Common myeloid progenitor, CD34-positive (primary cell): ENCODE data around the gene NDUFS1.

Experiments
- CTCF ChIA-PET: fragments of 350-600 bp; sonication (Branson Sonifier 250); formaldehyde crosslinking; loops from one replicate; lab custom pipeline; 2021; ENCODE audit warnings: antibody characterized with exemption; lab: Charles Lee
- POLR2A ChIA-PET: fragments of 350-600 bp; sonication (Branson Sonifier 250); formaldehyde crosslinking; loops from one replicate; lab custom pipeline; 2021; ENCODE audit warnings: antibody characterized with exemption; lab: Charles Lee
- DNase-seq, 3 donors: peaks; one replicate each; pipeline versions ENCODE4 v3.0.0 to v3.0.0-alpha.2; 2013
- H3K27ac ChIP-seq, 2 experiments: 1 replicate in 1 of 2; 2 replicates in 1 of 2; pipeline ENCODE4 v1.7.0; 2013; ENCODE audit warnings: inconsistent platforms in 2 of 2, low read length in 2 of 2, mild to moderate bottlenecking in 2 of 2, low read depth in 1 of 2, moderate library complexity in 1 of 2; ENCODE audit not compliant: severe bottlenecking in 2 of 2, insufficient read depth in 1 of 2, poor library complexity in 1 of 2
- H3K27me3 ChIP-seq, 5 experiments: replicated peaks in 2 of 5; 1 replicate in 3 of 5; 2 replicates in 2 of 5; pipeline versions ENCODE4 v1.6.1 to v1.7.0; 2013; ENCODE audit warnings: low read length in 4 of 5, mild to moderate bottlenecking in 2 of 5, moderate library complexity in 2 of 5, inconsistent platforms in 1 of 5; ENCODE audit not compliant: insufficient read depth in 5 of 5, control insufficient read depth in 4 of 5
- H3K36me3 ChIP-seq, 4 experiments: 1 replicate in 2 of 4; 2 replicates in 2 of 4; pipeline versions ENCODE4 v1.6.1 to v1.7.0; 2013; ENCODE audit warnings: low read length in 3 of 4, control low read depth in 1 of 4, mild to moderate bottlenecking in 1 of 4; ENCODE audit not compliant: control insufficient read depth in 4 of 4, insufficient read depth in 4 of 4
- H3K4me1 ChIP-seq, 4 experiments: 1 replicate in 3 of 4; 2 replicates in 1 of 4; pipeline versions ENCODE4 v1.6.1 to v1.7.1; 2013; ENCODE audit warnings: low read length in 3 of 4, mild to moderate bottlenecking in 3 of 4, control low read depth in 1 of 4, inconsistent platforms in 1 of 4, moderate library complexity in 1 of 4; ENCODE audit not compliant: control insufficient read depth in 4 of 4, insufficient read depth in 4 of 4; ENCODE audit errors: control extremely low read depth in 1 of 4
- H3K4me3 ChIP-seq, 7 experiments: 1 replicate in 4 of 7; 2 replicates in 3 of 7; pipeline versions ENCODE4 v1.5.1 to v1.7.0; 2013; ENCODE audit warnings: mild to moderate bottlenecking in 7 of 7, low read length in 6 of 7, moderate library complexity in 6 of 7, inconsistent platforms in 2 of 7, low read depth in 2 of 7, control low read depth in 1 of 7; ENCODE audit not compliant: insufficient read depth in 4 of 7, control insufficient read depth in 1 of 7; ENCODE audit errors: extremely low read depth in 1 of 7
- H3K9me3 ChIP-seq, 5 experiments: 1 replicate in 4 of 5; 2 replicates in 1 of 5; pipeline versions ENCODE4 v1.6.1 to v1.7.1; 2013; ENCODE audit warnings: low read length in 4 of 5, mild to moderate bottlenecking in 2 of 5, inconsistent platforms in 1 of 5, low read depth in 1 of 5, moderate library complexity in 1 of 5; ENCODE audit not compliant: control insufficient read depth in 4 of 5, insufficient read depth in 2 of 5; ENCODE audit errors: control extremely low read depth in 1 of 5
- WGBS: methylation state at CpG from one replicate; pipeline ENCODE4 v1.1.5; 2013; ENCODE audit not compliant: insufficient coverage; 5-methylcytosine and 5-hydroxymethylcytosine counted together

Gene NDUFS1

GRCh38 chr2:206201075-206201848 is 42.0 kb upstream of the NDUFS1 start:
- peaks cover 0 to 12% (median 2%) of the 10 kb centered on the region in 5 experiments for H3K27me3 ChIP-seq
- H3K4me3 ChIP-seq, result no peak overlapping the region
- ChIA-PET POLR2A (no interaction called here), CTCF (interaction anchor here (1.3 kb wide), 1 partner anchor 182 kb away, joined by 3 read pairs; no protein-coding TSS in a partner anchor)
- no peaks in the 10 kb centered on the region for H3K9me3 ChIP-seq
- H3K27ac ChIP-seq, result no peak overlapping the region
- DNase-seq, result no peak
- H3K36me3 ChIP-seq, result no peaks in the 10 kb centered on the region
- H3K4me1 ChIP-seq, result no peaks in the 10 kb centered on the region
- WGBS, result 83% methylated on average over 2 of the region's 5 CpGs

DNA sequence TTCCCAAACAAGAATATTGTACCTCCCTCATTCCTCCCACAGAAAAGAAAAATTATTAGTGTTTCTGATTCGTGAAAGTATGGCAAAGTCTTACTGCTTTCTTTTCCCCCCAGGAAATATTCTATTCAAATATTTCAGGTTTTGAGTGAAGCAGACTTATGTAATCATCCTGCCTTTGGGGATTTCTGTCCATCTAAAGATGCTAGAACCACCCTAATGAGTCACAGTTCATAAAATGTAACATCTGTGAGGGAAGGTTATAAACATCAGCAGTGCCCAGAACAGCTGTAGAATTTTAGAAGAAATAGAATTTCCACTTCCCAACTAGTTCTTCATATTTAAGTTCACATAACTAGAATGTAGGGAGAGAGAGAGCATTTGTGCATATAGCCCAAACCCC is 39.4 kb upstream of the NDUFS1 start:
- WGBS, result no CpG with 5 or more reads among the region's 1 CpG
- Histone ChIP-seq H3K4me1 (no peaks in the 10 kb centered on the region), H3K27me3 (peaks cover 0 to 12% (median 0%) of the 10 kb centered on the region in 5 experiments), H3K4me3 (no peak overlapping the region), H3K9me3 (no peaks in the 10 kb centered on the region), H3K27ac (no peak overlapping the region), H3K36me3 (no peaks in the 10 kb centered on the region)
- ChIA-PET CTCF (no interaction called here), POLR2A (no interaction called here)
- DNase-seq, result no peak

GRCh38 chr2:206193671-206194357 is 34.6 kb upstream of the NDUFS1 start:
- DNase-seq, result no peak
- Histone ChIP-seq H3K4me3 (no peak overlapping the region), H3K27me3 (peaks cover 0 to 12% (median 8%) of the 10 kb centered on the region in 5 experiments), H3K4me1 (no peaks in the 10 kb centered on the region), H3K9me3 (no peaks in the 10 kb centered on the region), H3K36me3 (no peaks in the 10 kb centered on the region), H3K27ac (no peak overlapping the region)
- 80% methylated on average over 1 of the region's 2 CpGs for WGBS
- POLR2A ChIA-PET, result no interaction called here
- CTCF ChIA-PET, result no interaction called here

DNA sequence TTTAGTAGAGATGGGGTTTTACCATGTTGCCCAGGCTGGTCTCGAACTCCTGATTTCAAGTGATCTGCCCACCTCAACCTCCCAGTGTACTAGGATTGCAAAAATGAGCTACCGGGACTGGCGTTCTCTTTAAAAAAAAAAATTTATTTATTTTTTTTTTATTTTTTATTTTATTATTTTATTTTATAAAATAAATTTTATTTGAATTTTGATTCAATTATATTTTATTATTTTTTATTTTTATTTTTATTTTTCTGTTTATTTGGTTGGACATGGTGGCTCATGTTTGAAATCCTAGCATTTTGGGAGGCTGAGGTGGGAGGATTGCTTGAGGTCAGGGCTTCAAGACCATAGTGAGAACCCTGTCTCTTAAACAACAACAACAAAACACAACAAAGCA is 32.9 kb upstream of the NDUFS1 start:
- H3K9me3 ChIP-seq, result no peaks in the 10 kb centered on the region
- H3K27ac ChIP-seq, result no peak overlapping the region
- CTCF ChIA-PET, result no interaction called here
- H3K27me3 ChIP-seq, result peaks cover 0 to 10% (median 6%) of the 10 kb centered on the region in 5 experiments
- no peaks in the 10 kb centered on the region for H3K36me3 ChIP-seq
- DNase-seq, result no peak
- H3K4me1 ChIP-seq, result no peaks in the 10 kb centered on the region
- WGBS, result no CpG with 5 or more reads among the region's 3 CpGs
- no peak overlapping the region for H3K4me3 ChIP-seq
- POLR2A ChIA-PET, result no interaction called here

GRCh38 chr2:206190689-206191088 is 31.4 kb upstream of the NDUFS1 start:
- Histone ChIP-seq H3K36me3 (no peaks in the 10 kb centered on the region), H3K9me3 (no peaks in the 10 kb centered on the region), H3K27ac (no peak overlapping the region), H3K4me3 (no peak overlapping the region), H3K4me1 (no peaks in the 10 kb centered on the region), H3K27me3 (peaks cover 0 to 10% (median 6%) of the 10 kb centered on the region in 5 experiments)
- CTCF ChIA-PET, result no interaction called here
- POLR2A ChIA-PET, result no interaction called here
- 91% methylated on average over 4 of the region's 5 CpGs for WGBS
- no peak for DNase-seq

- no peak for DNase-seq
- ChIA-PET POLR2A (no interaction called here), CTCF (no interaction called here)
- Histone ChIP-seq H3K27ac (no peak overlapping the region), H3K36me3 (no peaks in the 10 kb centered on the region), H3K4me3 (no peak overlapping the region), H3K9me3 (no peaks in the 10 kb centered on the region), H3K27me3 (peaks cover 0 to 10% (median 6%) of the 10 kb centered on the region in 5 experiments), H3K4me1 (no peaks in the 10 kb centered on the region)
- 93% methylated on average over 2 of the region's 2 CpGs for WGBS
These were observed 30.9 kb upstream of the NDUFS1 start for GRCh38 chr2:206190111-206190510.

GRCh38 chr2:206189691-206190090 is 30.4 kb upstream of the NDUFS1 start:
- H3K27ac ChIP-seq, result no peak overlapping the region
- H3K4me1 ChIP-seq, result no peaks in the 10 kb centered on the region
- peaks cover 0 to 10% (median 6%) of the 10 kb centered on the region in 5 experiments for H3K27me3 ChIP-seq
- CTCF ChIA-PET, result no interaction called here
- no peaks in the 10 kb centered on the region for H3K36me3 ChIP-seq
- H3K4me3 ChIP-seq, result no peak overlapping the region
- H3K9me3 ChIP-seq, result no peaks in the 10 kb centered on the region
- WGBS, result no CpG with 5 or more reads among the region's 3 CpGs
- no peak for DNase-seq
- POLR2A ChIA-PET, result no interaction called here
